Measurements from ENCODE around the gene SPACA4.

GRCh38 chr19:48556825-48557224, 49.7 kb upstream of the SPACA4 start:
- TF ChIP-seq CTCF (IDR thresholded peaks at IDR 0.05) (no peak), POLR2A (IDR thresholded peaks at IDR 0.05) (no peak)
